Measurements from ENCODE around the gene NLN.
A peak's percentile ranks its signal among the peaks of the same experiment; 100 is the strongest.
"Not testable (repeated sequence)": the region's sequence is repeated elsewhere in the genome, so short reads cannot be mapped to it uniquely, and the experiment has no call there.

Gene NLN

GRCh38 chr5:65775476-65775875 is 53.5 kb downstream of the NLN start:
- DNase-seq: no peak

- DNase-seq: peak; percentile 24
These were observed 54.6 kb downstream of the NLN start for GRCh38 chr5:65776441-65777141.

DNA sequence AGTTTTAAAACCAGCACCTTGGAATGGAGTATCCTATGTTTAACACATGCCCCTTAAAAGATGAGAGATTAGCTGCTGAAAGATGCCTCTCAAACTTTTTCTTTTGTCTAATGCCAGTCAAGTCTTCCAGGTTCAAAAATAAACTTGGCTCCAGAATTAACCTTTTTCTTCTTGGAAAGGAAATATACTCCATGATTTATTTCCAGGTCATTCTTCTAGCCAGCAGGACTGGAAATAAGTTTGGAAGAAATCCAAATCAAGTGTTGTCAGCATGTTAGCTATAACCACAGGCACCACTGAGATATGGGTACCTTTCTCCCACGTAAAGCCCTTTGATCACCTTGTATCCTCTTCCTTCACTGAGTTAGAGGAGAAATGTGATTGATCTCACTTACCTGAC is 56.1 kb downstream of the NLN start:
- DNase-seq: no peak

- DNase-seq: peak; percentile 60
These were observed 57.6 kb downstream of the NLN start for GRCh38 chr5:65779643-65780042.

DNA sequence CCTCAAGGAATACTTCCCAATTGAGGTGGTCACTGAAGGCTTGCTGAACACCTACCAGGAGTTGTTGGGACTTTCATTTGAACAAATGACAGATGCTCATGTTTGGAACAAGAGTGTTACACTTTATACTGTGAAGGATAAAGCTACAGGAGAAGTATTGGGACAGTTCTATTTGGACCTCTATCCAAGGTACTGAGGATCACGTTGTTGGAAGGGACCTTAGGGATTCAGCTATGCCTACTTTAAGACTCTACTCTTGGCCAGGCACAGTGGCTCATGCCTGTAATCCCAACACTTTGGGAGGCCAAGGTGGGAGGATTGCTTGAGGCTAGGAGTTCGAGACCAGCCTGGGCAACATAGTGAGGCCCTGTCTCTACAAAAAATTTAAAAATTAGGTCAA is 66.3 kb downstream of the NLN start:
- not testable (repeated sequence) for DNase-seq

- DNase-seq: peak; percentile 47
These were observed 68.6 kb downstream of the NLN start for GRCh38 chr5:65790371-65791163.

GRCh38 chr5:65791712-65792673 is 70.0 kb downstream of the NLN start:
- no peak for DNase-seq

- DNase-seq: no peak
These were observed 74.3 kb downstream of the NLN start for GRCh38 chr5:65796269-65796668.

GRCh38 chr5:65796751-65797316 is 74.8 kb downstream of the NLN start:
- DNase-seq: peak; percentile 30

- no peak for DNase-seq
These were observed 75.5 kb downstream of the NLN start for GRCh38 chr5:65797481-65797880.

DNA sequence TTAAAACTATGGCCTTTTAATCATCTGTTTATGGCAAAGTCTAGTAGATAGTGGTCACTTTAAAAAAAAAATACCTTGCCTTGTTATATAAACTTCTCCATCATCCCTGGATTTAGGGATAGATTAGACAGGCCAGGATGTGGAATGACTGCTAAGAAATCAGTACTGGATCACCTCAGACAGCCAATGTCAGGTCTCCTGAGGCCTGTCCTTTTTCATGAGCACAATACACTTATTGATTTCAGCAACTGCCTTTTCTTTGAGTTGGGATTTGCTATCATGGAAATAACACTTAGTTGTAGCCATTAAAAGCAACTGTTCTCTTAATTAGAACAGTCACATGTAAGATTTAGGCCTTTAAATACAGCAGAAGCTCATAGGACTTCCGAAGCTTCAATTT is 77.9 kb downstream of the NLN start:
- no peak for DNase-seq

- DNase-seq: no peak
These were observed 78.8 kb downstream of the NLN start for GRCh38 chr5:65800775-65801174.

DNA sequence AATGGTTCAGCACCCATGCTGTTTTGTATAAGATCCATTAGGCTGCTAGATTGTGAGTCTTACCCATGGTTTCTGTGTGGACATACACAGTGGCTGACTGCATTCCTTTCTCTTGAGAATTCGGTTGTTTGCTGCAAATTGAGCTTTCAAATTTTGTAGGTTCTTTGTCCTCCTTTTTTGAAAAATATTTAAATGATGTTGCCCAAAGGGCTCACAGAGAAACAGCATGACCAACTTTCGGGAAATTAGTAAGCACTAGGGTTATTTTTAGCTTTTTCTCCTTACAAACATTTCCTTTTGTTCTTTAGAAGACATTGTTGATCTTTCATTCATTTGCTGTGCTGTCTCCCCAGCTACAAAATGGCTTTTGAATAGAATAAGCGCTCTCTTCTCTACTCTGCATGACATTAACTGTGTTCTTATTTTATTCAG is 79.4 kb downstream of the NLN start:
- DNase-seq: no peak

GRCh38 chr5:65802080-65802479 is 80.1 kb downstream of the NLN start:
- DNase-seq: no peak

DNA sequence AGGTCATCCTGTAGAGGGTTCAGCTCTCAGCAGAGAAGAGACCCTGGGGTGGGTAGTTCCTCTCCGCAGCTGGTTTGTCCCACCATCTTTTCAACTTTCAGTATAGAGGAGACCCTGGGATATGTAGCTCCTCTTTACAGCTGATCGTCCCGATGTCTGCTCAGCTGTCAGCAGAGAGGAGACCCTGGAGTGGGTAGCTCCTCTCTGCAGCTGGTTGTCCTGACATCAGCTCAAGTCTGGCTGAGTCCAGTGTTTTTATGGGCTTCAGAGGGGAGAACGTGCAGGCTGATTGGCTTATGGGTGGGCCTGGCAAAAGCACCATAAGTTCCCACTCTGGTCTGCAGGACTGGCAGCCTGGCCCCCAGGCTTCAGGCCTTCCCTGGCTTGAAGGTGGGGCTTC is 80.8 kb downstream of the NLN start:
- no peak for DNase-seq

DNA sequence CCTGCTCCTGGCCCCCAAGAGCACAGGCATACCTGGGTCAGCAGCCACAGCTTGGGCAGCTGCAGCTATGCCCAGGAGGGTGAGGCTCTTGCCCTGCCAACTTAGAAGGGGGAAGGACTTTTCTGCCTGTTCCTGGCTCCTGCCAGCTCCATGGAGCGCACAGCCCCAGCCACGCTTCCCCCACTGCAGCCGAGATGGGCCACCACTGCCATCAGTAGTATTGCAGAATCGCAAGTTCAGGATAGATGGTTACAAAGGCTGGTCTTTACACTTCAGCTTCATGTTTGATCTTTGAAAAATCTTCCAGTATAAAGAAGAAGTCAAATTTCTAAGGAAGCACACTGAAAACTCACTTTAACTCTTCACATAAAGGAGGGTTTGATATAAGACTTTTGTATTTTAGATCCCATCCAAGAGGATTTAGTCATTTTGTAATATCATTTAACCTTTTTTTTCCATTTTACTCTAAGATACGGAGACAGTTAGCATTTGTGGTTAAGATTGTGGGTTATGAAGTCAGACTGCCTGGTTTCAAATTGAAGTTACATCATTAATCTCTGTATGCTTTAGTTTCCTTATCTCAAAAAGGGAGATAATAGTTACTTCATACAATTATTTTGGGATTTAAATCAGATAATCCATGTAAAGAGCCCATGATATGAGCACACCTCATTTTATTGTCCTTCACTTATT is 81.8 kb downstream of the NLN start:
- peak; percentile 71 for DNase-seq

DNA sequence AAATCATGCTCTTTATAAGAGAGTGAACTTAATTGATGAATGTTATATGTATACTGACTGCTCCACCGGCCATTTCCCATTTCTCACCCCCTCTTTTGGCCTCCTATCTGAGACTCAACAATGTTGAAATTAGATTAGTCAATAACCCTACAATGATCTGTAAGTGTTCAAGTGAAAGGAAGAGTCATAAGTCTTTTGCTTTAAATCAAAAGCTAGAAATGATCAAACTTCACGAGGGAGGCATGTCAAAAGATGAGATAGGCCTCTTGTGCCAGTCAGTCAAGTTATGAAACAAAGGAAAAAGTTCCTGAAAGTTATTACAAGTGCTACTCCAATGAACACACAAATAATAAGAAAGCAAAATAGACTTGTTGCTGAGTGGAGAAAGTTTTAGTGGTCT is 83.1 kb downstream of the NLN start:
- peak; percentile 21 for DNase-seq

GRCh38 chr5:65807494-65807893 is 85.5 kb downstream of the NLN start:
- DNase-seq: not testable (repeated sequence)

- DNase-seq: no peak
These were observed 86.3 kb downstream of the NLN start for GRCh38 chr5:65808251-65808741.

- DNase-seq: no peak
These were observed 86.8 kb downstream of the NLN start for GRCh38 chr5:65808818-65809217.

GRCh38 chr5:65809817-65810531 is 88.0 kb downstream of the NLN start:
- no peak for DNase-seq

All from activated CD4-positive, alpha-beta T cell treated with anti-CD3 and anti-CD28 coated beads, Interleukin-2, amount 50 U/mL, for 16 hours (primary cell).